Measurements from ENCODE around the gene DNAI4.
"Not testable (repeated sequence)": the region's sequence is repeated elsewhere in the genome, so short reads cannot be mapped to it uniquely, and the experiment has no call there.

DNAI4 gene

GRCh38 chr1:66927528-66927927, 2.9 kb upstream of the DNAI4 start:
- DNase-seq = no peak

- DNase-seq = no peak
These were observed 1.3 kb upstream of the DNAI4 start for GRCh38 chr1:66925944-66926343.

- DNase-seq = no peak
These were observed 878 bp upstream of the DNAI4 start for GRCh38 chr1:66925558-66925910.

- no peak for DNase-seq
These were observed 4.1 kb downstream of the DNAI4 start for GRCh38 chr1:66920543-66920942.

GRCh38 chr1:66919828-66920227, 4.8 kb downstream of the DNAI4 start:
- no peak for DNase-seq

GRCh38 chr1:66919063-66919462, 5.6 kb downstream of the DNAI4 start:
- DNase-seq = no peak

GRCh38 chr1:66917476-66917875, 7.2 kb downstream of the DNAI4 start:
- no peak for DNase-seq

GRCh38 chr1:66916320-66916719, 8.3 kb downstream of the DNAI4 start:
- no peak for DNase-seq

- not testable (repeated sequence) for DNase-seq
These were observed 9.5 kb downstream of the DNAI4 start for GRCh38 chr1:66915203-66915602.

- no peak for DNase-seq
These were observed 30.9 kb downstream of the DNAI4 start for GRCh38 chr1:66893712-66894111.

GRCh38 chr1:66890621-66891020, 34.0 kb downstream of the DNAI4 start:
- no peak for DNase-seq

- DNase-seq = no peak
These were observed 35.6 kb downstream of the DNAI4 start for GRCh38 chr1:66889030-66889429.

GRCh38 chr1:66876664-66877063, 48.0 kb downstream of the DNAI4 start:
- no peak for DNase-seq

- no peak for DNase-seq
These were observed 51.5 kb downstream of the DNAI4 start for GRCh38 chr1:66873111-66873510.

GRCh38 chr1:66872024-66872423, 52.6 kb downstream of the DNAI4 start:
- DNase-seq = not testable (repeated sequence)

GRCh38 chr1:66867501-66867900, 57.2 kb downstream of the DNAI4 start:
- DNase-seq = no peak

GRCh38 chr1:66860529-66860928, 64.1 kb downstream of the DNAI4 start:
- no peak for DNase-seq

- DNase-seq = no peak
These were observed 71.3 kb downstream of the DNAI4 start for GRCh38 chr1:66853379-66853778.

GRCh38 chr1:66852870-66853269, 71.8 kb downstream of the DNAI4 start:
- DNase-seq = no peak

GRCh38 chr1:66850989-66851388, 73.7 kb downstream of the DNAI4 start:
- no peak for DNase-seq

- DNase-seq = no peak
These were observed 76.5 kb downstream of the DNAI4 start for GRCh38 chr1:66848193-66848592.

GRCh38 chr1:66840929-66841328, 83.7 kb downstream of the DNAI4 start:
- DNase-seq = no peak

GRCh38 chr1:66834926-66835325, 89.7 kb downstream of the DNAI4 start:
- DNase-seq = no peak

- DNase-seq = no peak
These were observed 91.5 kb downstream of the DNAI4 start for GRCh38 chr1:66833112-66833511.

GRCh38 chr1:66831529-66832239, 93.0 kb downstream of the DNAI4 start:
- DNase-seq = no peak

- DNase-seq = no peak
These were observed 99.9 kb downstream of the DNAI4 start for GRCh38 chr1:66824771-66825170.
